GM19397 (cell line): ENCODE results near the gene ABCB8.
A peak's percentile ranks its signal among the peaks of the same experiment; 100 is the strongest.
"Not testable (repeated sequence)": the region's sequence is repeated elsewhere in the genome, so short reads cannot be mapped to it uniquely, and the experiment has no call there.

Experiments
- ATAC-seq: cut with Tn5 transposase; IDR thresholded peaks from one replicate; pipeline ENCODE4 v1.9.1; 2021; ENCODE audit warnings: mild to moderate bottlenecking, moderate library complexity; ENCODE audit not compliant: unreplicated experiment

Gene ABCB8

DNA sequence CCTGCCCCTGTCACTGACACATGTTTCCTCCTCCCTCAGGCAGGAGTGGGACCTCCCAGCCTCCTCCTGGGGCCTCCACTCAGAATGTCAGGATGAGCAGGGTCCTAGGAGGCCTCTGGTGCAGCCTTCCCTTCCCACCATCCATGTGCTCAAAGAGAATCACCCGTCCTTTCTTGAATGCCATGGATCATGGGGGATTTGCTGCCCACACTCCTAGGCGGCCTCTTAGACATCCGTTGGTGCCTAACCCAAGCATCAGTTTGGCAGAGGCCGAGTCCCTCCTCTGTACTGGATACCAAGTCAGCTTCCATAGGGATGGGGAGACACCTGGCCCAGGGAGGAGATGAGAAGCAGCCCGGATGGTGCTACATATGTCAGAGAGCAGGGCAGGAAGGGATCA, 30.4 kb upstream of the ABCB8 start:
- ATAC-seq = no peak

DNA sequence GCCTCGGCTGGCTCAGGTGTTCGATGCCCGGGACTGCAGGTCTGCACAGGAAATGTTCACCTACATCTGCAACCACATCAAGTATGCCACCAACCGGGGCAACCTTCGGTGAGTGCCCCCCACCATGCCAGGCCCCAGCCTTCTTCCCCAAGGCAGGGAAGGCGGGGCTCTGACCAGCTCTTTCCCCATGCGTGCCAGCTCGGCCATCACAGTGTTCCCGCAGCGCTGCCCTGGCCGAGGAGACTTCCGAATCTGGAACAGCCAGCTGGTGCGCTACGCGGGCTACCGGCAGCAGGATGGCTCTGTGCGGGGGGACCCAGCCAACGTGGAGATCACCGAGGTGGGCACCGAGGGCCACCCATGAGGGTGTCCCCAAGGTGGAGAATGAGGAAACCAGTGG, 29.9 kb upstream of the ABCB8 start:
- no peak for ATAC-seq

DNA sequence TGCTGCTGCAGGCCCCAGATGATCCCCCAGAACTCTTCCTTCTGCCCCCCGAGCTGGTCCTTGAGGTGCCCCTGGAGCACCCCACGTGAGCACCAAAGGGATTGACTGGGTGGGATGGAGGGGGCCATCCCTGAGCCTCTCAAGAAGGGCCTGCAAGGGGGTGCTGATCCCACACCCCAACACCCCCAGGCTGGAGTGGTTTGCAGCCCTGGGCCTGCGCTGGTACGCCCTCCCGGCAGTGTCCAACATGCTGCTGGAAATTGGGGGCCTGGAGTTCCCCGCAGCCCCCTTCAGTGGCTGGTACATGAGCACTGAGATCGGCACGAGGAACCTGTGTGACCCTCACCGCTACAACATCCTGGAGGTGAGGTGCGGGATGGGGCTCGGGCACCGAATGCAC, 29.2 kb upstream of the ABCB8 start:
- ATAC-seq = no peak

DNA sequence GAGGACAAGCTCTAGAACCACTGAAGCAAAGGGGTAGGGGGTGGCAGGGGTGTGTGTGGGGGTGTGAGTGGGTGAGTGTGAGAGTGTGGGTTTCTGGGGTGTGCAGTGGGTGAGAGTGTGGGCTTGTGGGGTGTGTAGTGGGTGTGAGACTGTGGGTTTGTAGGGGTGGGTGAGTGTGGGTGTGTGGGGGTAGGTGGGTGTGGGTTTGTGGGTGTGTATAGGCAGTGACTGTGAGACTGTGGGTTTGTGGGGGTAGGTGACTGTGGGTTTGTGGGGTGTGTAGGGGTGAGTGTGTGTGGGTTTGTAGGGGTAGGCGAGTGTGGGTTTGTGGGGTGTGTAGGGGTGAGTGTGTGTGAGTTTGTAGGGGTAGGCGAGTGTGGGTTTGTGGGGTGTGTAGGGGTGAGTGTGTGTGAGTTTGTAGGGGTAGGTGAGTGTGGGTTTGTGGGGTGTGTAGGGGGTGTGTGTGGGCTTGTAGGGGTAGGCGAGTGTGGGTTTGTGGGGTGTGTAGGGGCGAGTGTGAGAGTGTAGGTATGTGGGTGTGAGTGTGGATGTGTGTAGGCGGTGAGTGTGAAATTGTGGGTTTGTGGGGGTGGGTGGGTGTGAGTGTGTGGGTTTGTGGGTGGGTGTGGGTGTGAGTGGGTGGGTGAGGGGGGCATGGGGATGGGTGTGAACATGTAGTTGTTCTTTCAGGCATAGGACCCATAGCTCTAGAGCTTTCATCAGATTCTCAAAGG, 28.6 kb upstream of the ABCB8 start:
- ATAC-seq = no peak

DNA sequence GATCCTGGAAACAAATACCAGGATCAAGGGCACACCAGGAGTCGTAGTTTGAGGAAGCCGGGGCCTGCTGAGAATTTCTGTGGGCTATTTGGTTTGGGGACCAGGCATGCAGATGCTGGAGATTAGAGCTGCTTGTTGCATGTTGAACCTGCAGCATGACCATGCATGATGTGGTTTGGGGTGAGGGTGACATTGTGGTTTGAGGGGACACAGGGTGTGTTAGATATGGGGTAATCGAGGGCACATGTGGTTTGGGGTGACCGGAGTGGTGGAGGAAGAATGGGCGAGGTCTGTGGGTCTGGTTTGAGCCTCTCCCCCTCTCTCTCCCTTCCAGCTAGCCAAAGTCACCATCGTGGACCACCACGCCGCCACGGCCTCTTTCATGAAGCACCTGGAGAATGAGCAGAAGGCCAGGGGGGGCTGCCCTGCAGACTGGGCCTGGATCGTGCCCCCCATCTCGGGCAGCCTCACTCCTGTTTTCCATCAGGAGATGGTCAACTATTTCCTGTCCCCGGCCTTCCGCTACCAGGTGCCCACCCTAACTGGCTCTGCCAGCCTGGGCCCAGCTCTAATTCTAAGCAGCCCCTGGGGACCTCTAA, 27.3 kb upstream of the ABCB8 start:
- ATAC-seq = no peak

DNA sequence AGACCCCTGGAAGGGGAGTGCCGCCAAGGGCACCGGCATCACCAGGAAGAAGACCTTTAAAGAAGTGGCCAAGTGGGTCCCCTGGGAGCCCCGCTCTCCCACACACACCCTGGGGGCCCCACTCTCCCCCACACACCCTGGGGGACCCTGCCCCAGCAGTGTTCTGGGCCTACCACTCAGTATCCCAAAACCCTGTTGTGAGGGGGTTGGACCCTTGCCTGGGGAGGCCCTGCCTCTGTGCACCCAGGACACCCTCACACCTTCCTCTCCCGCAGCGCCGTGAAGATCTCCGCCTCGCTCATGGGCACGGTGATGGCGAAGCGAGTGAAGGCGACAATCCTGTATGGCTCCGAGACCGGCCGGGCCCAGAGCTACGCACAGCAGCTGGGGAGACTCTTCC, 26.7 kb upstream of the ABCB8 start:
- no peak for ATAC-seq

DNA sequence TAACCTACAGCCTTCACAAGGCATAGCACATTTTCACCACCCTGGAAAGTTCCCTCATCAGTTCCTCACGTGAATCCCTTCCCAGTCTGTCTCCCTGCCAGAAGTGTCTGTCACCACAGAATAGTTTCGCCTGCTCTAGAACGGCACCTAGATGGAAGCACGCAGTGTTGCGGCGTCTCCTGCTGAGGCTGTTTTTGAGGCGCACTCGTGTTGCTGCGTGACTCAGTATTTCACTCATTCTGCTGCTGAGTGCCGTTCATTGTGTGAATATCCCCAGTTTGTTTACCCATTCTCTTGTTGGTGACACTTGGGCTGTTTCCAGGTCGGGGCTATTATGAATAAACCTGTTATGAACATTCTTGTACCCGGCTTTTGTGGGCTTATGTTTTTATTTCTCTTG, 24.7 kb upstream of the ABCB8 start:
- ATAC-seq = no peak

DNA sequence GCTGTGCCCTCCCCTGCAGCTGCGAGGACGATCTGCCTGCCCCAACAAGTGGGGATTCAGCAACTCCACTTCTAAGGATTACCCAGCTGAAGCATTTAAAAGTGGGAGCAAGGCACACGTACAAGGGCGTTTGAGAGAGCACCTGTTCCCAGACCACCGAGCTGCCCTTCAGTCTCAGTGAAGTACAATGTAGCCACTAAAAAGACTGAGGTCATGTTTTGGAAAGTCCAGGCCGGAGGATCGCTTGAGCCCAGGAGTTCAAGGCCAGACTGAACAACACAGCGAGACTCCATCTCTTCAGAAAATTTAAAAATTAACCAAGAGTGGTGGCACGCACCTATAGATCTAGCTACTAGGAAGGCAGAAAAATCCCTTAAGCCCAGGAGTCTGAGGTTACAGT, 22.7 kb upstream of the ABCB8 start:
- ATAC-seq = no peak

DNA sequence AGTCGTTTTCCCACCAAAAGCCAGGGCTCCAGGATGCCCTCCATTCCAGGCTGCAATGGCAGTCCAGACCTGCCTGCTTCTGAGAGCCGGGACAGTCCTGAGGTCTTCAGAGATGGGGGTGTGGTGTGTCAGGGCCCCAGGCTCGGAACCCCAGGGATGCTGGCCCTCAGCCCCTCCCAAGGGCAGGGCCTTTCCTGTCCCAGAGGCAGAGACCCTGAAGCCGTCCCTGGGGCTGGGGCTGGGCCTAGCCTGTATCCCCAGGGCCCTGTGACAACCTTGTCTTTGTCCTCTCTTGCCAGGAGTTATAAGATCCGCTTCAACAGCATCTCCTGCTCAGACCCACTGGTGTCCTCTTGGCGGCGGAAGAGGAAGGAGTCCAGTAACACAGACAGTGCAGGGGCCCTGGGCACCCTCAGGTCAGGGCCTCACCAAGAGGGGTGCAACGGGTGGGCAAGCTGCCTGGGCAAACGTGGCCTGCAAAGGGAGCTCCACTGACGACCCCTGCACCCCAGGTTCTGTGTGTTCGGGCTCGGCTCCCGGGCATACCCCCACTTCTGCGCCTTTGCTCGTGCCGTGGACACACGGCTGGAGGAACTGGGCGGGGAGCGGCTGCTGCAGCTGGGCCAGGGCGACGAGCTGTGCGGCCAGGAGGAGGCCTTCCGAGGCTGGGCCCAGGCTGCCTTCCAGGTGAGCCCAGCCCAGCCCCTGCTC, 21.5 kb upstream of the ABCB8 start:
- no peak for ATAC-seq

DNA sequence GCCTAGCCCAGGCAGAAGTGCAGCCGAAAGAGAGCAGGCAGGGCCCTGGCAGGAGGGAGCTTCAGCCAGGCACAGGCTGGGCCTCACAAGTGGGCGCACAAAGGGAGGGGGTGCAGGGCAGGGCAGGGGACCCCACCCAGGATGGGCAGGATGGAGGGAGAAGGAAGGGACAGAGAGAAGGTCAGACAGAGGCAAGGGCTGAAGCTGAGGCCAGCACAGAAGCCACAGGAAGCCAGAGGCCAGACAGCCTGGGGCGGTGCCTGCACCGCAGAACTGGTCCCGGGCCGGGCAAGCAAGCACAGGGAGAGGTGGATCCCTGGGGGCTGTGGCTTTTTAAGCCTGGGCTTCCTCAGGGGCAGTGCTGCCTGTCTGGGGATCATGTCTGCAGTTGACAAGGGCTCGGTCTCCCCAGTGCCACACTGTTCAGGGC, 20.8 kb upstream of the ABCB8 start:
- ATAC-seq = no peak

DNA sequence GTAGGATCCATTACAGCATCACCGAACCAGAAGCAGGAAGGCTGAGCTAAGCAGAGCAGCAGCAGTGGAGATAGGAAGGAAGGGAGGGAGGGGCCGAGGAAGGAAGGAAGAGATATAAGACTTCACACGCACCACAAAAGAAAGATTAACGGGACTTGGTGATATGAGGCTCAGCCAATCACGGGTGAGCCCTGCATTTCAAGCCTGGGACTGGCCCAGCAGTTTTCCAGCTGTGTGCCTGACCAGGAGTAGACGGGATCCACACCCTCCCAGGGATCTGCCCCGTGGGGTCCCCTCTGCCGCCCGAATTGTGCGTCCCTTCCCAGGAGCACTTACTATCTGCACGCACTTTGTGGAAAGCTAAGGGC, 20.1 kb upstream of the ABCB8 start:
- no peak for ATAC-seq

DNA sequence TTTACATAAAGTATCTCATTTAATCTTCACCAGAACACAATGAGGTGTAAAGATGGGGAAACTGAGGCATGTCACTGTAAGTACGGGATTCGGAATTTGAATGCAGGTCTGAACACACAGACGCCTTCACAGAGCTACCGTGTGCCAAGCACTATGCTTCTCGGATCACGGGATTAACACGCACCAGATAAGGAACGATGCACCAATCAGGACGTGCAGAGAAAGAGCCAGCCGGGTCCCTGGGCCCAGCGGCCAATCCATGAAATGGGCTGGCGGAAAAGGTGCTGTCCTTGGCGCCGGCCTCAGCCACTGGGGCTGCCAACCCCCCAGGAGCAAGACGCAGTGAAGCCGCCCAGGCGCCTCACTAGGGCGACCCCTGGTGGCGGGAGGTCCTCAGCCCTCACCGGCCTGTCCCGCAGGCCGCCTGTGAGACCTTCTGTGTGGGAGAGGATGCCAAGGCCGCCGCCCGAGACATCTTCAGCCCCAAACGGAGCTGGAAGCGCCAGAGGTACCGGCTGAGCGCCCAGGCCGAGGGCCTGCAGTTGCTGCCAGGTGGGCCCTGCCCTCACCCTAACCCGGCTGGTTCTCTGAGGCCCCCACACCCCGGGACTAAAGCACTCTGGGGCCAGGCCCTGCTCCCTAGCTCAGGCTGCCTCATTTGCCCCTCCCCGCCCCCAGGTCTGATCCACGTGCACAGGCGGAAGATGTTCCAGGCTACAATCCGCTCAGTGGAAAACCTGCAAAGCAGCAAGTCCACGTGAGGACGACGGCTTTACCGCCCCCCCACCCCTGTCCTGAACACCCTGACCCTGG, 19.5 kb upstream of the ABCB8 start:
- ATAC-seq = peak; percentile 52

DNA sequence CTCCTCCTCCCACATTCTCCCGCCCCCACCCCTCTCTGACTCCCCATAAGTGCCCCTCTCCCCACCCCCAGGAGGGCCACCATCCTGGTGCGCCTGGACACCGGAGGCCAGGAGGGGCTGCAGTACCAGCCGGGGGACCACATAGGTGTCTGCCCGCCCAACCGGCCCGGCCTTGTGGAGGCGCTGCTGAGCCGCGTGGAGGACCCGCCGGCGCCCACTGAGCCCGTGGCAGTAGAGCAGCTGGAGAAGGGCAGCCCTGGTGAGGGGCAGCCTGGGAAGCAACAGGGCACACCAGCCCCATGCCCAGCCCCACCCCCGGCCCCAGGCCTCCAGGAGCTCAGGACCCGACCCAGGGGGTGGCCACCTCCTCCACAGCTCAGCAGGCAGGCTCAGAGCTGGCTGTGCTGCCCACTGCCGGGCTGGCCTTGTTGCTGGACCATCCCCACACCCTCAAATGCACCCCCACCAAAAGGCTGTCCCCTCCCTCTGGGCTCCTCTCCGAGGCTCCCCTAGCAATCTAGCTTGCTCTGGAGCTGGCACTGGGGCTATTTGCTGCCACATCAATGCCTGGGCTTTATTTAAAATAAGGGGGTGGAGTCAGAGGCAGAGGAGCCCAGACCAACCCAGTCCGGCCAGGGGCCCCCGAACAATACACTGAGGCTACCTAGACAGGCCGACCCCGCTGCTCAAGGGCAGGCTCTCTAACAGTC, 18.8 kb upstream of the ABCB8 start:
- ATAC-seq = no peak

DNA sequence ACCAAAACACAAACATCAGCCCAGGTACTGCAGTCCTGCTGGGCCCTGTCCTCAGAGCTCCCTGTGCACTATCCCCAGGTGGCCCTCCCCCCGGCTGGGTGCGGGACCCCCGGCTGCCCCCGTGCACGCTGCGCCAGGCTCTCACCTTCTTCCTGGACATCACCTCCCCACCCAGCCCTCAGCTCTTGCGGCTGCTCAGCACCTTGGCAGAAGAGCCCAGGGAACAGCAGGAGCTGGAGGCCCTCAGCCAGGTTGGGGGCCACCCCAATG, 18.3 kb upstream of the ABCB8 start:
- no peak for ATAC-seq

DNA sequence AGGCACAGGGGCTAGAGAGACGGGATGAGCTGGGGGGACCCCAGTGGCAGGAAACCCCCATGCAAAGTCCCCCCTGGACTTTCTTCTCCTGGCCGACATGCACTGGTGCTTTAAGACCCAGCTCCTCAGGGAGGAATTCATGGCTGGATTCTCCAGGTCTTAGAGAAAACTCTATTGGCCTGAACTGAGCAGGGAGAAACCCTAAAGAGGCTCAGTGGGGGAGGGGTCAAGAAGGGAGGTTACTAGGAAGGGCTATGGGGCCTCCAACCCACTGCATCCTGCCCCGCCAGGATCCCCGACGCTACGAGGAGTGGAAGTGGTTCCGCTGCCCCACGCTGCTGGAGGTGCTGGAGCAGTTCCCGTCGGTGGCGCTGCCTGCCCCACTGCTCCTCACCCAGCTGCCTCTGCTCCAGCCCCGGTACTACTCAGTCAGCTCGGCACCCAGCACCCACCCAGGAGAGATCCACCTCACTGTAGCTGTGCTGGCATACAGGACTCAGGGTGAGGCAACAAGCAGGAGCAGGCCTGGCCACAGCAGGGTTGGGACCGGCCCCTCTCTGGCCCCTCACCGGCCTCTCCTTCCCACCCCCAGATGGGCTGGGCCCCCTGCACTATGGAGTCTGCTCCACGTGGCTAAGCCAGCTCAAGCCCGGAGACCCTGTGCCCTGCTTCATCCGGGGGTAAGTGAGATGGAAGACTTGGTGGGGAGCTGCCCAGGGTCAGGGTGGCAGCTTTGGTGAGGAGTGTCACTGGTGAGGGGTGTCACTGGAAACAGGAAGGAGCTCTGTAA, 17.7 kb upstream of the ABCB8 start:
- ATAC-seq = no peak

DNA sequence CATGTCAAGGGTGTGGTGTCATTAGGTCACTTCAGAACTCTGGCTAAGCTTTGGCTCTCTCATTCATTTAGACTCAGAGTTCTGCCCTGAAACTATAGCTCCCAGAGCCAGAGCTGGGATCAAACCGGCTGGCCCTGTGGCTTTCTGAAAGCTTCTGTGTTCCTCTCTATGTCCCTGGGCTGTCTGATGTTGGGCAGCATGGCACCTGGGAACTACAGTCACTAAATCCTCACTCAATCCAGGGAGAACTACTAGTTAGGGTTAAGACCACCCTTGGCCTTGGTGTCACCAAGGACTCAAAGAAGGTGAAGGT, 17.2 kb upstream of the ABCB8 start:
- no peak for ATAC-seq

DNA sequence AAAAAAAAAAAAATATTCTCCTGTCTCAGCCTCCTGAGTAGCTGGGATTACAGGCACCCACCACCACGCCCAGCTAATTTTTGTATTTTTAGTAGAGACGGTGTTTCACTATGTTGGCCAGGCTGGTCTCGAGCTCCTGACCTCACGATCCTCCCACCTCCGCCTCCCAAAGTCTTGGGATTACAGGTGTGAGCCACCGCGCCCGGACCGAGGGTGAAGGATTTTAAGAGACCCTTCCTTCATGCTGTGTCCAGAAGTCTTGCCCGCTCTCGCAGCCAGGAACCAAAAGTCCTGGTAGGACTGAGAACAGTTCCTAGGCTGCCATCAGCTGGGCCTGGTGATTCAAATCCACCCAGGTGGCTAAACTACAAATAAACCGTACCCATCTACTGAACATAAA, 16.6 kb upstream of the ABCB8 start:
- not testable (repeated sequence) for ATAC-seq

DNA sequence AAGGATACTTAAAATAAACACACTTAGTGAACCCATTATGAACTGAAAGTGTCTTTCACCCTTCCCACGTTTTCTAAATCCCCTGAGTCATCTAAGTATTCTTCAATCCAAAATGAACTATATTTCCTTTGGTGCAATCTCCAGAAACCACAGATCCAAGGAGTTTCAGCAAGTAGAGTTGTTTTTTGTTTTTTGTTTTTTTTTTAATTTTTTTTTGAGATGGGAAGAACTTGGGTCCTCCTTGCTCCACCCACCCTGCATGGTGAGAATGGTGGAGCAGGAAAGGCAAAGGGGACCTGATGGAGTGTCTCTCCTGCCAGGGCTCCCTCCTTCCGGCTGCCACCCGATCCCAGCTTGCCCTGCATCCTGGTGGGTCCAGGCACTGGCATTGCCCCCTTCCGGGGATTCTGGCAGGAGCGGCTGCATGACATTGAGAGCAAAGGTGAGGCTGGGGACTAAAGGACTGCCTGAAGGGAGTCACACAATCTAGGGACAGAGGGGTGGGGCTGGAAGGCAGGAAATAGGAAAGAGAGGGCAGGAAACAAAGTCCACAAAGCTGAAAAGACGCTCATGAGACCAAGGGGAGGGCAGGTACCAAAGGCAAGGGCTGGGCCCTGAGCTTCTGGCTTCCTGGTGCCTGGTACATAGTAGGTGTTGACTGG, 16.1 kb upstream of the ABCB8 start:
- ATAC-seq = no peak

DNA sequence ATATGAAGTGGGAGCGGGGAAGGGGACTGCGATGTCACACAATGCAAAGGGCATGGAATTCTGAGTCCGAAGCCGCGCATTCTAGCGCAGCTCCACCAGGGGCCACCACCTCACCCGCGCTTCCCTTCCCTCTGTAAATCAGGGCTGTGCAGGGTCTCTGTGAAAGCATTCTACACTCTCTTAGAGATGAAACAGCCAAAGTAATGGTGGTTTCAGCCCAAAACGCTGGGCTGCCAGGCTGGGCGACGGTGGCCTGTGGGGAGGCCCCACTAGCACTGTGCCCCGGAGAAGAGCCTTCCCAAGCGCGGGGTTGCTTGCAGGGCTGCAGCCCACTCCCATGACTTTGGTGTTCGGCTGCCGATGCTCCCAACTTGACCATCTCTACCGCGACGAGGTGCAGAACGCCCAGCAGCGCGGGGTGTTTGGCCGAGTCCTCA, 15.3 kb upstream of the ABCB8 start:
- ATAC-seq = no peak

DNA sequence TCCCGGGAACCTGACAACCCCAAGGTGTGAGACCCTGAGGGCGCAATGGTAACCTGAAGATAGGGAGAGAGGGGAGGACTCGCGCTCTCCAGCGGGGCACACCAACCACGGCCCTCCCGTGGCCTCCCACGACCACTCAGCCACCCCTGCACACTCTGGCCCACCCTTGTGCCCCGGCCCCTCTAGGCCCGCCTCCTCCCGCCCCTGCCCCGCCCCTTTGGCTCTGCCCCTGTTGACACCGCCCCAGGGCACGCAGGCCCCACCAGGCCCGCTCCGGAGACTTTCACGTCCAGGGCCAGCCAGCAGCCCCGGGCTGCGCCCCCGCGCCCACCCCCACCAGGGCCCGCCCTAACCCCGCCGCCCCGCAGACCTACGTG, 14.9 kb upstream of the ABCB8 start:
- no peak for ATAC-seq
